ENCODE results near the gene HMCN1. TPM values are rescaled to one million over a fixed set of nuclear protein-coding genes. Genes with fewer than 3 reads are reported as not detected.

Gene HMCN1
- polyA plus RNA-seq, 1 donor from 2014 or later = not detected

GRCh38 chr1:186113461-186113860 is 379.3 kb downstream of the HMCN1 start:
- H3K27ac Mint-ChIP-seq = no peak overlapping the region
- no peaks in the 10 kb centered on the region for H3K27me3 Mint-ChIP-seq
- H3K4me3 Mint-ChIP-seq = no peak overlapping the region
- no peaks in the 10 kb centered on the region for H3K36me3 Mint-ChIP-seq
- H3K9me3 Mint-ChIP-seq = peaks cover 0 to 3% (median 0%) of the 10 kb centered on the region in 3 donors
- H3K4me1 Mint-ChIP-seq = peaks cover 7 to 15% (median 11%) of the 10 kb centered on the region in 3 donors

- Mint-ChIP-seq H3K9me3 (peaks cover 0 to 3% (median 2%) of the 10 kb centered on the region in 3 donors), H3K4me3 (no peak overlapping the region), H3K27me3 (peaks cover 5% of the 10 kb centered on the region), H3K4me1 (no peaks in the 10 kb centered on the region), H3K36me3 (no peaks in the 10 kb centered on the region), H3K27ac (no peak overlapping the region)
These were observed 384.5 kb downstream of the HMCN1 start for GRCh38 chr1:186118724-186119123.

- H3K27me3 Mint-ChIP-seq = peaks cover 5% of the 10 kb centered on the region
- H3K4me1 Mint-ChIP-seq = no peaks in the 10 kb centered on the region
- no peak overlapping the region for H3K4me3 Mint-ChIP-seq
- no peaks in the 10 kb centered on the region for H3K36me3 Mint-ChIP-seq
- no peak overlapping the region for H3K27ac Mint-ChIP-seq
- H3K9me3 Mint-ChIP-seq = peaks cover 0 to 3% (median 2%) of the 10 kb centered on the region in 3 donors
These were observed 388.6 kb downstream of the HMCN1 start for GRCh38 chr1:186122837-186123236.

GRCh38 chr1:186125035-186125434 is 390.8 kb downstream of the HMCN1 start:
- Mint-ChIP-seq H3K9me3 (peaks cover 0 to 3% (median 2%) of the 10 kb centered on the region in 3 donors), H3K4me1 (no peaks in the 10 kb centered on the region)

GRCh38 chr1:186125511-186125910 is 391.3 kb downstream of the HMCN1 start:
- Mint-ChIP-seq H3K27me3 (peaks cover 2% of the 10 kb centered on the region), H3K9me3 (peaks cover 0 to 3% (median 2%) of the 10 kb centered on the region in 3 donors), H3K36me3 (no peaks in the 10 kb centered on the region), H3K4me3 (no peak overlapping the region), H3K4me1 (no peaks in the 10 kb centered on the region), H3K27ac (no peak overlapping the region)

More at GRCh38 chr1:186125035-186125434, 390.8 kb downstream of the HMCN1 start:
- H3K4me3 Mint-ChIP-seq = no peak overlapping the region
- H3K27me3 Mint-ChIP-seq = peaks cover 3% of the 10 kb centered on the region
- no peaks in the 10 kb centered on the region for H3K36me3 Mint-ChIP-seq
- H3K27ac Mint-ChIP-seq = no peak overlapping the region

GRCh38 chr1:186129758-186130157 is 395.6 kb downstream of the HMCN1 start:
- Mint-ChIP-seq H3K4me1 (no peaks in the 10 kb centered on the region), H3K36me3 (no peaks in the 10 kb centered on the region), H3K27me3 (no peaks in the 10 kb centered on the region), H3K27ac (no peak overlapping the region), H3K9me3 (no peaks in the 10 kb centered on the region), H3K4me3 (no peak overlapping the region)

GRCh38 chr1:186139115-186139514 is 404.9 kb downstream of the HMCN1 start:
- peaks cover 3% of the 10 kb centered on the region for H3K27me3 Mint-ChIP-seq
- H3K4me3 Mint-ChIP-seq = no peak overlapping the region
- no peaks in the 10 kb centered on the region for H3K4me1 Mint-ChIP-seq
- peaks cover 0 to 2% (median 2%) of the 10 kb centered on the region in 3 donors for H3K9me3 Mint-ChIP-seq
- no peak overlapping the region for H3K27ac Mint-ChIP-seq
- no peaks in the 10 kb centered on the region for H3K36me3 Mint-ChIP-seq

GRCh38 chr1:186139701-186140100 is 405.5 kb downstream of the HMCN1 start:
- Mint-ChIP-seq H3K4me3 (no peak overlapping the region), H3K27ac (no peak overlapping the region), H3K9me3 (peaks cover 0 to 2% (median 2%) of the 10 kb centered on the region in 3 donors), H3K27me3 (peaks cover 5% of the 10 kb centered on the region), H3K36me3 (no peaks in the 10 kb centered on the region), H3K4me1 (no peaks in the 10 kb centered on the region)

- Mint-ChIP-seq H3K9me3 (peaks cover 0 to 2% (median 2%) of the 10 kb centered on the region in 3 donors), H3K36me3 (no peaks in the 10 kb centered on the region), H3K27ac (no peak overlapping the region), H3K4me3 (no peak overlapping the region), H3K27me3 (peaks cover 3% of the 10 kb centered on the region), H3K4me1 (peaks cover 0 to 2% (median 0%) of the 10 kb centered on the region in 3 donors)
These were observed 408.0 kb downstream of the HMCN1 start for GRCh38 chr1:186142159-186142558.

- peaks cover 0 to 2% (median 2%) of the 10 kb centered on the region in 3 donors for H3K9me3 Mint-ChIP-seq
- no peaks in the 10 kb centered on the region for H3K36me3 Mint-ChIP-seq
- H3K27ac Mint-ChIP-seq = no peak overlapping the region
- H3K4me1 Mint-ChIP-seq = peaks cover 0 to 2% (median 0%) of the 10 kb centered on the region in 3 donors
- peaks cover 3% of the 10 kb centered on the region for H3K27me3 Mint-ChIP-seq
- H3K4me3 Mint-ChIP-seq = no peak overlapping the region
These were observed 408.7 kb downstream of the HMCN1 start for GRCh38 chr1:186142916-186143315.

GRCh38 chr1:186143481-186143880 is 409.3 kb downstream of the HMCN1 start:
- Mint-ChIP-seq H3K4me3 (no peak overlapping the region), H3K27me3 (peaks cover 3% of the 10 kb centered on the region), H3K9me3 (peaks cover 0 to 2% (median 2%) of the 10 kb centered on the region in 3 donors), H3K36me3 (peaks cover 1% of the 10 kb centered on the region), H3K4me1 (peaks cover 0 to 2% (median 0%) of the 10 kb centered on the region in 3 donors), H3K27ac (no peak overlapping the region)

- H3K27ac Mint-ChIP-seq = no peak overlapping the region
- peaks cover 1% of the 10 kb centered on the region for H3K36me3 Mint-ChIP-seq
- peaks cover 0 to 2% (median 2%) of the 10 kb centered on the region in 3 donors for H3K9me3 Mint-ChIP-seq
- H3K27me3 Mint-ChIP-seq = peaks cover 3% of the 10 kb centered on the region
- H3K4me3 Mint-ChIP-seq = no peak overlapping the region
- peaks cover 0 to 2% (median 0%) of the 10 kb centered on the region in 3 donors for H3K4me1 Mint-ChIP-seq
These were observed 410.3 kb downstream of the HMCN1 start for GRCh38 chr1:186144505-186144904.

- Mint-ChIP-seq H3K4me1 (peaks cover 0 to 2% (median 0%) of the 10 kb centered on the region in 3 donors), H3K4me3 (no peak overlapping the region), H3K27me3 (peaks cover 3% of the 10 kb centered on the region), H3K36me3 (peaks cover 1% of the 10 kb centered on the region), H3K9me3 (peaks cover 0 to 2% (median 0%) of the 10 kb centered on the region in 3 donors), H3K27ac (no peak overlapping the region)
These were observed 412.8 kb downstream of the HMCN1 start for GRCh38 chr1:186146974-186147373.

GRCh38 chr1:186149591-186149990 is 415.4 kb downstream of the HMCN1 start:
- Mint-ChIP-seq H3K4me3 (no peak overlapping the region), H3K36me3 (peaks cover 1% of the 10 kb centered on the region), H3K27ac (no peak overlapping the region), H3K4me1 (peaks cover 0 to 2% (median 0%) of the 10 kb centered on the region in 3 donors), H3K9me3 (no peaks in the 10 kb centered on the region), H3K27me3 (peaks cover 2% of the 10 kb centered on the region)

- Mint-ChIP-seq H3K36me3 (peaks cover 1% of the 10 kb centered on the region), H3K4me1 (no peaks in the 10 kb centered on the region), H3K9me3 (no peaks in the 10 kb centered on the region), H3K27ac (no peak overlapping the region), H3K27me3 (peaks cover 1% of the 10 kb centered on the region), H3K4me3 (no peak overlapping the region)
These were observed 418.0 kb downstream of the HMCN1 start for GRCh38 chr1:186152227-186152619.

- Mint-ChIP-seq H3K27me3 (peaks cover 1% of the 10 kb centered on the region), H3K27ac (no peak overlapping the region), H3K9me3 (no peaks in the 10 kb centered on the region), H3K4me1 (no peaks in the 10 kb centered on the region), H3K4me3 (no peak overlapping the region), H3K36me3 (peaks cover 1% of the 10 kb centered on the region)
These were observed 418.5 kb downstream of the HMCN1 start for GRCh38 chr1:186152620-186153239.
